HG02623 (cell line): ENCODE results near the gene AGBL5.

Experiments used
- ATAC-seq: cut with Tn5 transposase; IDR thresholded peaks from one replicate; pipeline ENCODE4 v1.9.1; 2021; ENCODE audit warnings: moderate library complexity; ENCODE audit not compliant: unreplicated experiment

Gene AGBL5

DNA sequence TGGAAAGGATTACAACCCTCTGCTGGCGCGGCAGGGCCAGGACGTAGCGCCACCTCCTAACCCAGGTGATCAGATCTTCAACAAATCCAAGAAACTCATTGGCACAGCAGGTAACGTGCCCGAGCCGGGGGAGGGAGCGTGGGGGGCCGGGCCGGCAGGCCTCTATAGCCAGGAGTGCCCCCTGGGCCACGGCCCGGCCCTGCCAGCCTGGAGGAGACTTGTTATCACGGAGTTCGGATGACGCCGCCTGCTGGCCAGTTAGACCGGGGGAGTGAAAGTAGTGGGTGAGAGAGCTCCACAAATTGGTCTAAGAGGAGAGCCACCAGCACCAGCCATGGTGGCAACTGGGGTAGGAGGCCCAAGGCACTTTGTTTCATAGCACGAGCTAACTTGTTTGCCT, 27.3 kb upstream of the AGBL5 start:
- no peak for ATAC-seq

DNA sequence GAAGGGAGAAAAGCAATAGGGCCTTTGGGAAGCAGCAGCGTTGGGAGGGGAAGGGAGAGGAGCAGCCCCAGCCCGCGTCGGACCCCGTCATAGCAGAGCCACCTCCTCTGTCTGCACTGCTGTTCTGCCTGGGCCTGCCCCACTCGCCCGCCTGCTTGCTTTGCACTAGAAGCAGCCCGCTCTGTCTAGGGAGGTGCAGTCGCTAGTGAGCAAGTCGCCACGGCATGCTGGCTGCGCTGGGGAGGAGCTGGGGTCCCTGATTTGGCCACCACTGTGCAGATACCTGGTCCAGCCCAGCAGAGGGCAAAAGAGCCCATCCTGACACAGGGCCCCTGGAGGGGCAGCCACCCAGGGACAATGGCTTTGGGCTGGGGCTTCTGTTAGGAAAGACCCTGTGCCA, 26.7 kb upstream of the AGBL5 start:
- no peak for ATAC-seq

DNA sequence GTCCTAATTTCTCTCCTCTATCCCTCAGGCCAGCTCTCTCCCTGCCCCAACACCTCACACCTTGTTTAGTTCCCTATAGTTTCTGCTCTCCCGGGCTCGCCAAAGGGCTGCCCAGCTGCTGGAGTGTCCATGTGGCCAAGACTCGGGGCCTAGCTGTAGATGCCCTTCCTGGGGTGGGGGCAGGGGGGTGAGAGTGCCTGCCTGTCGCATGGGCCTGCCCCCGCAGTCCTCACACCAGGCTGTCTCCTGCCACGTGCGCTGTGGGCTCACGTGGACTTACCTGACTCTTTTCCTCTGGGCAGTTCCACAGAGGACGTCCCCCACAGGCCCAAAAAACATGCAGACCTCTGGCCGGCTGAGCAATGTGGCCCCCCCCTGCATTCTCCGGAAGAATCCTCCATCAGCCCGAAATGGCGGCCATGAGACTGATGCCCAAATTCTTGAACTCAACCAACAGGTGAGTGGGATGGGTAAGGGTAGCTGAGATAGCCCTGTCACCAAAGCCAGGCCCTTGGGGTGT, 26.1 kb upstream of the AGBL5 start:
- no peak for ATAC-seq

DNA sequence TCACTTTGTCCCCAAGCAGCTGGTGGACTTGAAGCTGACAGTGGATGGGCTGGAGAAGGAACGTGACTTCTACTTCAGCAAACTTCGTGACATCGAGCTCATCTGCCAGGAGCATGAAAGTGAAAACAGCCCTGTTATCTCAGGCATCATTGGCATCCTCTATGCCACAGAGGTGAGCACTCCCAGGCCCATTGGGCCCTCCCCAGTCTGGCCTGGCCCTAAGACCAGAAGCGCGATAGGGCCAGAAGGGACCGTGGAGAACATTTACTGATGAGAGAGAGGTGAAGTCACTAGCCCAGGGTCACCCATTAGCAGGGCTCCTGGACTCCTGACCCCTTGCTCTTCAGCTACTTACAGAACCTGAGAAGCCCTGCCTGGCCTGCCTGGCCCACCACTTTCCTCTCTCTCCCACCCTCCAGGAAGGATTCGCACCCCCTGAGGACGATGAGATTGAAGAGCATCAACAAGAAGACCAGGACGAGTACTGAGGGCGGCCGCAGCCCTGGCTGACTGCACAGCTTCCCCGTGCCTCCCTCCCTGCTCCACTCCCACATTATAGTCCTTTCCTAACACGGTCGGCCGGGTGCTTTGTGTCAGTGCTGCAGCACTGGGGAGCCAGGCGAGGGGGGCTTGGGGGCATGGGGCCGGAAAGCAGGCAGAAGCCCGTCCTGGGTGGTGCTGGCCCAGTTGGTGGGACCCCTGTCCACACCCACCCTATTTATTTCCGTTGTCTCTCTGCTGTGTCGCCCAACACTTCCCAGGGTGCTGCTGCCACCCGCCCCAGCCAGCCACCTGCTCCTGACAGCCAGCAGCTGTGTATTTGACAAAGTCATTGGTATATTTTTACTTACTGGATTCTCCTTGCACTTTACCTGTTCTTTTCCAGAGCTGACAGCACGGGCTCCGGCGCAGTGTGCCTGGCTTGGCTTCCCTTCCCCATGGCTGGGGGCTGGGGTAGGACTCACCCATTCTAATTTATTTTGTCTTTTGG, 25.3 kb upstream of the AGBL5 start:
- no peak for ATAC-seq

DNA sequence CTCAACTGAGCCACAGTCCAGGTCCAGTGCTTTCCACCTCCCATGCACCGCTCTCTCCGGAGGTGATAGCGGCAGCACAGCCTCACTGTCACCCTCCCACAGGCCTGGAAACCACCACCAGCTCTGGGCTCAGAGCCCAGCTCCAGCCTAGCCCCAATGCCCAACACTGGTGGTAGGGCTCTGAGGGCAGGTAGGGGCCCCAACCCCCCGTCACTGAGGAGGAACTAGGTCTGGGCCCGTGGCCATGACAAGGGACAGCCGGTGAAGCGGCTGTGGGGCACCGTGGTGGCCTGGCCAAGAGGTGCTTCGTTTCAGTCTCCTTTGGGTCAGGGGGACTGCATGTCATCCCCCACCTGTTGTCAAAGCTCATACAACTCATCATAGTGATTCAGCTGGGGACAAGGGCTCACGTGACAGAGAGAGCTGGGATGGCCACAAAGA, 24.2 kb upstream of the AGBL5 start:
- no peak for ATAC-seq

DNA sequence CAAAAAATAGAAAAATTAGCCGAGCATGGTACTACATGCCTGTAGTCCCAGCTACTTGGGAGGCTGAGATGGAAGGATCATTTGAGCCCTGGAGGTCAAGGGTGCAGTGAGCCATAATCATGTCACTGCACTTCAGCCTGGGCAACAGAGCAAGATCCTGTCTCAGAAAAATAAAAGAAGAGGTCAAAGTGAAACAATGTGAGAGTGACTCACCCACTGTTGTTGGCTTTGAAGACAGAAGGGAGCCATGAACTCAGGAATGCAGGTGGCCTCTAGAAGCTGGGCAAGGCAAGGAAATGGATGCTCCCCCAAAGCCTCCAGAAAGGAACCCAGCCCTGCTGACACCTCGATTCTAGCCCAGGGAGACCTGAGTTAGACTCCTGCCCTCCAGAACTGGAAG, 22.4 kb upstream of the AGBL5 start:
- ATAC-seq: no peak

DNA sequence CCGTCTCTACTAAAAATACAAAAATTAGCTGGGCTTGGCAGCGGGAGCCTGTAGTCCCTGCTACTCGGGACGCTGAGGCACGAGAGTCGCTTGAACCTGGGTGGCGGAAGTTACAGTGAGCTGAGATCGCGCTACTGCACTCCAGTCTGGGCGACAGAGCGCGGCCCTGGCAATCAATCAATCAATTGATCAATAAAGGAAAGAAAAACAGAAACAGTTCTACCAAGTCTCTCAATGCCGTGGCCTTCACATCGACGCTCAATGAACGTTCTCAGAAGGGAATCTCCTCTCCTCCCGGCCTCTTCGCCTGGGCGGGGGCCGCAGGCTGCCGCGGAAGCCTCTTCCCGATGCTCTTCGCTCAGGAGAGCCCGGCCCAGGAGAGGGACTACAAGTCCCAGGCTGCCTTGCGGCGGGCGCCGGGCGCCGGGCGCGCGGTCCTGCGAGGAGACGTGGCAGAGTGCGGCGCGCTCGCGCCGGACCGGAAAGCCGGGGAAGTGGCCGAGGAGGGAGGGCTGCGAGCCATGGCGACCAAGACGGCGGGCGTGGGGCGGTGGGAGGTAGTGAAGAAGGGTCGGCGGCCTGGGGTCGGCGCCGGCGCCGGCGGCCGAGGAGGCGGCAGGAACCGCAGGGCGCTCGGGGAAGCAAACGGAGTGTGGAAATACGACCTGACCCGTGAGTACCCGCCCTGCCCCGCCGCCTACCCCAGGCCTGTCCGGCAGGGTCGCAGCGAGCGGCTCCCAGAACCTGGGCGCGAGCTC, 18.8 kb upstream of the AGBL5 start, which contains the start of gene TMEM214:
TMEM214 (plus strand) TSS at position 471 of the 758 bp plus-strand sequence; CDS start at position 522, 51 bp downstream.
- ATAC-seq: peak; percentile 88

DNA sequence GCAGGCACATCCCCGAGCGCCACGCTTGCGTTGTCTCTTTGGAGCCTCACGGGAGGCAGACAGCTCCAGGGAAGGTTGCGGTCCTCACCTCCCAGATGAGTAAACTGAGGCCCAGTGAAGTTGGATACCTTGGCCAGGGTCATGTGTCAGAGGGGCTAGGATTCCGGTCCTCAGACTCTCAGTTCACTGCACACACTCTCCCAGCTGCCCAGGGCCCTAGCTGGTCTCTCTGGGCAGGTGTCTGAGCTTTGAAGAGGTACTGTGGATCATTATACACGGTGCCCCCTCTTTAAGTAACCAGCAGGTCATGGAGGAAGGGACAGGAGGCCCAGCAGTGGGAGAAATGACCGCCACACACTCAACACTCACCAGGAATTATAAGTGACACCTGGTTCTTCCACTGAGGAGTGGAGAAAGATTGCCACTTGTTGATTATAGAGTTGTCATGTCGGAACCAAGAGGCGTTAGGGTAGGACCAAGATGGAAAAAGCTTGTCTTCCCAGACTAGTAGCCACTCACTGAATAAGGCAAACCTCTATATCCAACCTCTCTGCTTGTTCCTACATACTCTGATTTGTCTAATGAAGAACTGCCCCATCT, 18.1 kb upstream of the AGBL5 start:
- no peak for ATAC-seq

DNA sequence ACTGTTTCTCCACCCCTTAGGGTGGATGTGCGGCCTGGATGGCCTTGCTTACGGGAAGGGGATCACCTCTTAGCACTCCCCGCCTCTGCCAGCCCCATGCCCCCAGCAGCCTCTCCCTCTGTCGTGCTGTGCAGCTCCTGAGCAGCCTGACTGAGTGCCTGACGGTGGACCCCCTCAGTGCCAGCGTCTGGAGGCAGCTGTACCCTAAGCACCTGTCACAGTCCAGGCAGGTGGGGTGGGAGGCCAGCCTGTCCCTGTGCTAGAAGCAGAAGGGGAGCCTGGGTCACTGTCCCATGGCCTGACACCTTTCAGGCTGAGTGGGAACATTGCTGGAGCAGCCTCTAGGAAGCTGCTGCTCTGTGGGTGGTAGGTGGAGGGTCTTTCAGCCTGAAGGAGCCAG, 13.5 kb upstream of the AGBL5 start:
- ATAC-seq: no peak

DNA sequence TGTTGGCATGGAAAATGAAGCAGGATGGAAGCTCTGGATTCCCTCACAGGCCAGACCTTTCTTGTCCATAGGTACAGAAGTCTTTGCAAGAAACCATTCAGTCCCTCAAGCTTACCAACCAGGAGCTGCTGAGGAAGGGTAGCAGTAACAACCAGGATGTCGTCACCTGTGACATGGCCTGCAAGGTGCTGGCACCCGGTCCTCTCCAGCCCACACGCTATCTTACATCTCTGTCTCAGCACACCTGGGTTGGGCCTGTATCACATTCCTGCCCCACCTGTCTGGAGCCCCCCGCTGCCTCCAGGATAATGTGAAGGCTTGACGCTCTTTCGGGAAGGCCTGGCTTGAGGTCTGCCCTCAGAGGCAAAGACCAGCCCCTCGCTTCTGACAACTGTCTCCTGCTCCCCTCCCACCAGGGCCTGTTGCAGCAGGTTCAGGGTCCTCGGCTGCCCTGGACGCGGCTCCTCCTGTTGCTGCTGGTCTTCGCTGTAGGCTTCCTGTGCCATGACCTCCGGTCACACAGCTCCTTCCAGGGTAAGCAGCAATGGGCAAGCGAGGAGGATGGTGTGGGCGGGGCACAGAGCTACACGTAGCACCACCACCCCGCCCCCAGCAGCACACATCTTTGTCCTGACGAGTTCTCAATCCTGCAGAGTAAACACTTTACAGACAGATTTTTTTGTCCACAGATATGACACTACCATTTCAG, 12.7 kb upstream of the AGBL5 start:
- no peak for ATAC-seq

DNA sequence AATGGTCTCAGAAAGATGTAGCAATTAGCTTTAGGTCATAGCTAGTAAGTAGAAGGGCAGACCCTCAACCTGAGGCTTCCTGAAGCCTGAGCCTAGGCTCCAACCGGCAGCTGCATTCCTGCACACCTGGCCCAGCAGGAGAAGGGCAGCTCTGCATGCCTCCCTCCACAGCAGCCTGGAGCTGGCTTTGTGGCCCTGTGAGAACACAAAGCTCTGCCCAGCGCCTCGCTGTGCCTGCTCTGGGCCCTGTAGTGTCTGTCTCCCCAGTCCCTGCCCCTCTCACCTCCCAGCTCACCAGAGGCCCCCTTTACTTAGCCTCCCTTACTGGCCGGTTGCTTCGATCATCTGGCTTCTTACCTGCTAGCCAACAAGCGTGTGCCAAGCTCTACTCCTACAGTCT, 12.0 kb upstream of the AGBL5 start:
- no peak for ATAC-seq

DNA sequence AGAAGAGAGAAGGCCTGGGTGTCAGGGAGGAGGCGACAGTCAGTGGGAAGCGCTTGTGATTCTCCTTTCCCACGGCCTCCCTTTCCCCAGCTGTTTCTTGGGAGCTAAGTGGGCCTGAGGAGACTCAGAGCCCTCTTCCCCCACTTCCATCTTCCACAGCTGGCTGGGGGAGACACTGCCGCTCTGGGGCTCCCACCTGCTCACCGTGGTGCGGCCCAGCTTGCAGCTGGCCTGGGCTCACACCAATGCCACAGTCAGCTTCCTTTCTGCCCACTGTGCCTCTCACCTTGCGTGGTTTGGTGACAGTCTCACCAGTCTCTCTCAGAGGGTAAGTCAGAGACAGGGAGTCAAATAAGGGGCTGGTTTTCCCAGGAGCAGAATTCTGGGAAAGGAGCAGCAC, 11.6 kb upstream of the AGBL5 start:
- no peak for ATAC-seq

DNA sequence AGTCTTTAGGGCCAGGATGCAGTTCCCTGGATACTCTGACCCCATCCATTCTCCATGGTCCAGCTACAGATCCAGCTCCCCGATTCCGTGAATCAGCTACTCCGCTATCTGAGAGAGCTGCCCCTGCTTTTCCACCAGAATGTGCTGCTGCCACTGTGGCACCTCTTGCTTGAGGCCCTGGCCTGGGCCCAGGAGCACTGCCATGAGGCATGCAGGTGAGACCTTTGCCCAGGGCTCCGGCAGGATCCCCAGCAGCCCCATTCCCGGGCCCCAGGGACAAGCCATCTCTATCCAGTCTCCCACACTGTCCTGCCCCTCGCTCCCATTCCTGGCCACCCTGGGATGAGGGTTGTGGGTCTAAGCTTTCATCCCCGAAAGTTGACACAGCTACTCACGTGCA, 11.2 kb upstream of the AGBL5 start:
- ATAC-seq: no peak

DNA sequence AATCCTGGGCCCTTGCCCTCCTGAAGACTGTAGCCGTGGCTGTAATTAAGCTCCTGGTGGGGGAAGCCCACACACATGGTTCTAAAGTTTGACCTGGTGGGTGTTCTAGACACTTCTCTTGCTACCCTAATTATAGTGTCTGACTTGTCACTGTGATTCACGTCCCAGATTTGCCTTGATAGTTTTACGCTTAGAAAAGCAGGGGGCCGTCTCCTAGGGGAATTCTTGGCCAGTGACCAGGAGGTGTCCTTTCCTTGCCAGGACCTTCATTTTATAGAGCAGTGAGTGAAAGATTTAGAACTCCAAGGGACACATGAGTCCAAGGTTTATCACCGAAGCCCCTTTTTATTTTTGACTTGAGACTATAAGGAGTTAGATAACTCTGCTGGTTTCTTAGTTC, 9.7 kb upstream of the AGBL5 start:
- no peak for ATAC-seq

DNA sequence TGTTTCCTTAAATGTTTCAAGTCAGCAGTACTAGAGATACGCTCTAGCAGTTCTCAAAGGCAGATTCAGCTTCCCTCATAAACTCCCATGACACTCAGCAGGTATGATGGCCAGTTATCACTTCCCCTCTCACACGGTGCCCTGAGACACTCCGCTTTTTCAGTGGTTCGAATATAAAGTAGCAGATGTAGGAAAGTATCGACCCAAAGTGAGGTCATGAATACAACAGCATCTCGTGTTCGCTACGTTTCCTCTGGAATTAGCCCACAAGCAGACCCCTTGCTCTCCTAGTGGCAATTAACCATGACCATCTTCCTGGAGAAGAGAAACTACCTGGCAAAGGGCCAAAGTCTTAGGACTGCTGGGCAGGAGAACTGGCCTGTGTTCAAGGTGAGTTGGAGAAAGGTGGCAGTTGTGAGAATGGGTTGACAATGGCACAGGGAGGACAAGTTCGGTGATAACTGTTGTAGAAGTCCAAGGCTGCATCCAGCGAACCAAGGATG, 9.3 kb upstream of the AGBL5 start:
- ATAC-seq: no peak

DNA sequence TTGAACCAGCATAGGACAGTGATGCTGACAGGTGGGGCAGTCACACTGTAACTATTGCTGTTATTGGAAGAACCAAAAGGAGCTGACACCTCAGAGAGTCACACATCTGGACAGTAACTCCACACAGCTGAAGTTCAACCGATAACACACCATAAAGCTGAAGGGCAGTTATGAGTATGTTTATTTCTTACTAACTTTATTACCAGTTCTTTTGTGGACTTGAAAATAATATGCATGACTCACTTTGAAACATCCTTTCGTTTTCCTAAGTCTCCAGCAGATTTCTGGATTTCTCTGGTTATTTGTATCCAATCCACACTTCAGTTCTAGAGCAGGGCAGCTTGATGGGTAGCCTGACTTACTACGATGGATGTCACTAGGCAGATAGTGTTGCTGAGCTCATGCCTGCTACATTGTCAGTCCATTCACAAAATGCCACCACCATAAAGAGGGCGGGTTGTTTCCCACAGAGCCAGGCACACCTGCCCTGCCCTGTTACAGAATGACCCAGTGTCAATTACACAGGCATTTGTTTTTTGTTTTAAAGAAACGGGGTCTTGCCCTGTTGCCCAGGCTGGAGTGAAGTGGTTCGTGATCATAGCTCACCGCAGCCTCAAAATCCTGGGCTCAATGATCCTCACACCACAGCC, 8.4 kb upstream of the AGBL5 start:
- ATAC-seq: no peak

DNA sequence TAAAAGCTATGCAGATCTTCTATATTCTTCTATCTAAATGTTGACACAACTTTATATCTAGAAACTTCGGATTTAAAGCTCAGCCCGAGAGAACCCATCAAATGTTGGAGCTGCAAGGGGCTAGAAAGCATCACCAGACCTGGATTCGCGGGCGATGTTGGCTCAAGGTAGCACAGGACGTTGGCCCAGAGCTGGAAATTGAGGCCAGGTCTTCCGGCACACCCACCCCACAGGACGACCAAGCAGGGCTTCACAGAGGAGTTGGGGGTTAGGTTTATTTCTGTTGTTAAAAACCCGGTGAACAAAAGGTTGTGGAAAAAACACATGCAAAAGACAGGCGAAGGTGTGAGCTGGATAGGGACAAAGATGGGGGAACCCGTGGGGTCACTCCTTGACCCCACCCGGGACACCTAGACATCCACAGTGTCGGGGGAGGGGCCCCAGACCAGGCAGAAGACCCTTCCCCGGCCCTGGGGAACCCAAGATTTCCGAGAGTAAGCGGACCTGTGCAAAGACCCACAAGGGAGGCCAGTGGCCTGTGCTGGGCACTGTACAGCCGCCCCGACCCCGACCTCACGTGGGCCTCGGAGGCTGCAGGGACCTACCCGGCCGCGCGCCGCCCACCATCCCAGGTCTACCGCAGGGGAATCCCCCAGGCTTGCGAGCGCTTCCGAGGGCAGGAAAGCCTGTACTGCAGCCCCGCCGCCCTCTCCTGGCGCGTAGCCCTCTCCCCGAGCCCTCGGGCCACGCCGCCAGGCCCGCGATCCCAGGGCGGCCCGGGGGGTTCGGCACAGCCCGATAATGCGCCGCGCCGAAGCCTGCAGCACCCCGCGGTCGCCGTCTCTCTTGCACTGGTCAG, 1.8 kb upstream of the AGBL5 start:
- ATAC-seq: no peak

DNA sequence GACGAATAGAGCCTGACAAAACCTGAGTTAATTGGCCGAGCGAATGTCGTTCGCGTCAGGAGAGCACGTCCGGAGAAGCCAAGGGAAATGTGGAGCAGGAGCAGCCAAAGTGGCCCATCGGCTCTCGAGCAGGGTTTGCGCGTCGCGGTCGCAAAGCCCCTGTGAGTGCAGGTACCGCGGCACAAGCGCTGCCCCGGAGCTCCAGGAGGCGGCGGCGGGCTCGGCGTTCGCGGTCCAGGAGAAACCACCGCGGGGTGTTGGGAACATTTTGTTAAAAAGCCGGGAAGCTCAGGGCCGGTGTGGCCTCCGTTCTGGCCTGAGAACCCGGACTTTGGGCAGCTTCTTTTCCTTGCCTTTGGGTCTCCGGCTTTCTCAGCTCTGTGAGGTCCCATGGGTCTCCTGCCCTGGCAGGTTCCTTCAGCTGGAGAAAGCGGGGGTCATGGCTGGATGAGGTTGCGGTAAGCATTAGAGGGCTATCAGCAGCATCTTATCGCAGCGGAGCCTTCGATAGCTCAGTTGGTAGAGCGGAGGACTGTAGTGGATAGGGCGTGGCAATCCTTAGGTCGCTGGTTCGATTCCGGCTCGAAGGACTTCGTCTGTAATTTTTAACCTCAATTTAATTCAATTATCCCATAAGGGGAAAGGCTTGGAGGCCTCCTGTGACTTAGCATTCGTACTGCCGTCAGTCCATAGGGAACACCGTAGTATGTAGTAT, 1.0 kb upstream of the AGBL5 start:
- ATAC-seq: peak; percentile 44
